ENCODE data around the gene RGR.
"Not testable (repeated sequence)": the region's sequence is repeated elsewhere in the genome, so short reads cannot be mapped to it uniquely, and the experiment has no call there.

Gene RGR

GRCh38 chr10:84265418-84265817, 20.6 kb downstream of the RGR start:
- no peak for DNase-seq (ENCODE audit: insufficient read length, low spot score)
- TF ChIP-seq CTCF (IDR thresholded peaks at IDR 0.05; ENCODE audit: insufficient read depth, missing control alignments): no peak
- no peak for FAIRE-seq

- DNase-seq (ENCODE audit: insufficient read length, low spot score) (no peak), FAIRE-seq (no peak)
- peak; percentile 23 for TF ChIP-seq CTCF (IDR thresholded peaks at IDR 0.05; ENCODE audit: insufficient read depth, missing control alignments)
These were observed 22.8 kb downstream of the RGR start for GRCh38 chr10:84267503-84268126.

GRCh38 chr10:84269162-84269561, 24.3 kb downstream of the RGR start:
- FAIRE-seq (no peak), DNase-seq (ENCODE audit: insufficient read length, low spot score) (no peak)
- TF ChIP-seq CTCF (IDR thresholded peaks at IDR 0.05; ENCODE audit: insufficient read depth, missing control alignments): no peak

- no peak for TF ChIP-seq CTCF (IDR thresholded peaks at IDR 0.05; ENCODE audit: insufficient read depth, missing control alignments)
- no peak for DNase-seq (ENCODE audit: insufficient read length, low spot score)
- no peak for FAIRE-seq
These were observed 24.9 kb downstream of the RGR start for GRCh38 chr10:84269773-84270172.

GRCh38 chr10:84270708-84271107, 25.9 kb downstream of the RGR start:
- no peak for DNase-seq (ENCODE audit: insufficient read length, low spot score)
- TF ChIP-seq CTCF (IDR thresholded peaks at IDR 0.05; ENCODE audit: insufficient read depth, missing control alignments): no peak
- FAIRE-seq: no peak

GRCh38 chr10:84279876-84280475, 35.1 kb downstream of the RGR start:
- DNase-seq (ENCODE audit: insufficient read length, low spot score); FAIRE-seq: not testable (repeated sequence)

GRCh38 chr10:84286695-84287094, 41.8 kb downstream of the RGR start:
- no peak for DNase-seq (ENCODE audit: insufficient read length, low spot score)
- no peak for FAIRE-seq
- TF ChIP-seq CTCF (IDR thresholded peaks at IDR 0.05; ENCODE audit: insufficient read depth, missing control alignments): no peak
